ENCODE results near the gene CARS1. TPM values are rescaled to one million over a fixed set of nuclear protein-coding genes. Genes with fewer than 3 reads are reported as not detected.

The CARS1 gene
- total RNA-seq, 1 donor from 2014 or later = 14.3 TPM

DNA sequence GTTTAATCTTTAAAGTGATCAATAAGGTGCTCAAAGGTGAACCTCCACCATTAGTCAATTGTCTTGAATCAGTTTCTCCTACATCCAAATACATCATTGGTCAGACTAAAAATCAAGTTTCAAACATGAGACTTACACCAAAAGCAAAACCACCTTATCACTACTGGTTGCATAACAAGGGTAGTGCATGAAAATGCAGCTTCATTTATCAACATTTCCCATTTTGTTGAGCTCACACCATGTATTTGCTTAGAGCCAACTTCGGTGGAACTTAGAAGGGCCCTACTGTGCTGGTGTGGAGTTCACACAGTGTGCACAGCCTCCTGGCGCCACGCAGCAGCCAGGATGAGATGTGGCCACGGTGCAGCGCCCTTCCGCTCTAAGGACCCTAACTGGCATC, 104.9 kb downstream of the CARS1 start:
- no peak for TF ChIP-seq CTCF (IDR thresholded peaks at IDR 0.05; ENCODE audit: borderline replicate concordance)
- H3K4me1 ChIP-seq = no peaks in the 10 kb centered on the region
- H3K27me3 ChIP-seq (ENCODE audit: low read depth) = no peaks in the 10 kb centered on the region
- no peaks in the 10 kb centered on the region for H3K9me3 ChIP-seq (replicated peaks)
- no peak overlapping the region for H3K27ac ChIP-seq (replicated peaks)
- peaks cover 98% of the 10 kb centered on the region for H3K36me3 ChIP-seq
- no peak for DNase-seq
- no peak overlapping the region for H3K4me3 ChIP-seq
- intact Hi-C loops (cut with micrococcal nuclease) = no loop called here

DNA sequence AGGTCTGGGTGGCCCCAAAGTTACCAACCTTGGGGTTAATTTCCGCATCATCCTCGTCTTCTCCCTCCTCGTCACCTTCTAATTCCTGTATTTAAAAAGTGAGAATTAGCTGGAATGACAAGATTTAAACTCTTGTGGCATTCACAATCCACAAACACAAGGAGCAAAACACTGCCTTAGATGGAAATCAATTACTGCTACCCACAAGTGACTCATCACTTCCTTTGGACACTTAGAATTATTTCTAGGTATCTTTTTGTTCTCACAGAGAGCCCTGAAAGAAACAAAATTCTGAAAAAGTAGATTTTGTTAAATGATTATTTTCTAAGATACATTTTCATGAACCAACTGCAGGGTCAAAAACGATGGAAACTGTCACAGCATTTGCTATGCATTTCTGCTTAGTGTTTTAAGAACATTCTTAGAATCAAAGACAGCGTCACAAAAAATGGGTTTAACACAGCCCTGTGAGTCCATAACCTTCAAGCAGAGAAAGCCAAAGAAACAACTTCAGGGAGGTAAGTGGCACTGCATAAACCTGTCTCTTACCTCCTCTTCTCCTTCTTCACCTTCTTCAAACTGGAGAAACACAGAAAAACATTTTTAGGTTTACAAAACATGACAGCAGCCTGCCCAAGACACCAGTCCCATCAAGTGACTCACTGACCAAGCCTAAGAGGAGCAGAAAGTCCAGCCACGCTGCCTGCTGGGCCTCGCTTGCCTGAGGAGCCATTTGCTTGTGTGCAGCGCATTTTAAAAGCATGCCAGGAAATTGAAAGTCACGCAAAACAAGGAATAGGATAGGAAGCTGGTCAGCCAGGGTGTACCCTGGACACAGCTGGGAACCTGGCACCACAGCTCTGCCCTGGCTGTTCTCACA, 105.8 kb downstream of the CARS1 start:
- no peak for DNase-seq
- intact Hi-C loops (cut with micrococcal nuclease) = no loop called here
- TF ChIP-seq CTCF (IDR thresholded peaks at IDR 0.05; ENCODE audit: borderline replicate concordance) = no peak
- Histone ChIP-seq H3K4me1 (peaks cover 3% of the 10 kb centered on the region), H3K27me3 (ENCODE audit: low read depth) (no peaks in the 10 kb centered on the region), H3K36me3 (peaks cover 90% of the 10 kb centered on the region), H3K4me3 (no peak overlapping the region), H3K27ac (replicated peaks) (no peak overlapping the region), H3K9me3 (replicated peaks) (no peaks in the 10 kb centered on the region)

Other genes with a start within 250 kb of the CARS1 start
- 33.0 TPM for gene CDKN1C, start 171.6 kb downstream of the CARS1 start, total RNA-seq
- gene PHLDA2, start 128.0 kb downstream of the CARS1 start, total RNA-seq = not detected
- 175 TPM for gene NAP1L4, start 65.1 kb downstream of the CARS1 start, total RNA-seq
- 11.4 TPM for gene OSBPL5, start 107.9 kb upstream of the CARS1 start, total RNA-seq
- gene MRGPRG, start 161.4 kb upstream of the CARS1 start, total RNA-seq = not detected
- 0.36 TPM for gene MRGPRE, start 175.0 kb upstream of the CARS1 start, total RNA-seq